Placental epithelial cell (primary cell): Measurements from ENCODE around the gene ATP8A2. TPM values are rescaled to one million over a fixed set of nuclear protein-coding genes. Genes with fewer than 3 reads are reported as not detected.

Source experiments
- small RNA-seq: library from RNA; depleted of rRNA; stranded (forward); fragments of <200 nt; gene quantifications from one replicate; pipeline ENCODE3, GENCODE V24; 2012
- total RNA-seq: library from RNA; depleted of rRNA; stranded (reverse); fragments of >200 nt; gene quantifications from 2 replicates; pipeline ENCODE4 v1.2.3, GENCODE V29; 2012

Gene ATP8A2
- 0.39 and 0.76 TPM in 2 replicates for total RNA-seq

GRCh38 chr13:25371875-25372283 lies at the start of gene ATP8A2:
ATP8A2 (plus strand) TSS chr13:25371974; CDS start chr13:25372213, 239 bp downstream.

GRCh38 chr13:26051657-26052311 lies 680.0 kb downstream of the ATP8A2 start, which contains the start of gene SHISA2:
SHISA2 (minus strand) TSS chr13:26052016; CDS start chr13:26050975, 1,041 bp downstream.

Small RNA genes within 50 kb of the gene (small RNA-seq; reads per million reads assigned to genes)
- not detected for gene RN7SL741P
- gene RNU6-78P, result not detected
- not detected for gene RNY1P3

Other genes starting within 250 kb of the ATP8A2 start
- under 0.01 and 0.43 TPM in 2 replicates for gene AMER2, start 199.7 kb upstream of the ATP8A2 start, total RNA-seq
- gene MTMR6, start 84.5 kb upstream of the ATP8A2 start, total RNA-seq, result 9.8 and 17.6 TPM in 2 replicates
- 33.4 and 59.6 TPM in 2 replicates for gene NUP58, start 70.3 kb upstream of the ATP8A2 start, total RNA-seq